Coronary artery (tissue), 2 donors: ENCODE measurements around the gene LPIN1.
A peak's percentile ranks its signal among the peaks of the same experiment; 100 is the strongest.

Experiments
- DNase-seq: peaks from one replicate; pipeline ENCODE4 v3.0.0-alpha.2; 2017; ENCODE audit warnings: low spot score
- H3K27ac ChIP-seq, 2 donors: fragments of 200-600 bp; sonication (generic); one replicate each; pipeline ENCODE4 v1.5.1; 2016 to 2019
- H3K4me3 ChIP-seq: fragments of 200-600 bp; sonication (generic); 2 replicates; pipeline ENCODE4 v1.5.1; 2016; ENCODE audit warnings: mild to moderate bottlenecking, moderate library complexity
- TF ChIP-seq, protein P1 (sequence below): fragments of 200-600 bp; sonication (generic); IDR thresholded peaks from one replicate; pipeline ENCODE4 v1.5.1; 2019; ENCODE audit warnings: antibody characterized with exemption

The LPIN1 gene

DNA sequence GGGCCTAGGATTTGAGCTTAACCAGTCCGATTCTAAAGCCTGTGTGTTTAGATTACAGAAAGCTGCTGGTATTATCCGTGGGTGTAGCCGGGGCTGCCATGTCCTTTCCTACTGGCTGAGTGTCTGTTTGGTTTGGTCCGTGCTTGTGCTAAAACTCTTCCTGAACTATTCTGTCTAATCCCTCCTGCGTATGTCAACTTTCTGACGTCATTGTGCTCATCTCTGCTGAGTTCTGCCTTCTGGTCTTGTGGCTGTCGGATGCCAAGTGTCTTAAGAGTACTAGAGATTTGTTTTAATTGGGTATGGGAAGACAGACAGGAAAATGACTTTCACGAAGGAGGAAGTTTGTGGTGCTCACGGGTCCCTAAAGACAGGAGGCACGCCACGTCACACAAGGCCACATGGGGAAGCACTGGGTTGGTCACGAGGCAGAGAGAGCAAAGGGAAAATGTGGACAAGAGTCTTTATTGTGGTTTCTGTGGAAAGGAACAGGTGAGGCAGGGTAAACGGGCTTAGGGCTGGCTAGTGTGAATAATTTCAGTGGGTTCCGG, 44.6 kb upstream of the LPIN1 start:
- H3K27ac ChIP-seq: peak overlapping the region in 1 of 2 donors; percentile 21
- TF ChIP-seq, protein P1, sequence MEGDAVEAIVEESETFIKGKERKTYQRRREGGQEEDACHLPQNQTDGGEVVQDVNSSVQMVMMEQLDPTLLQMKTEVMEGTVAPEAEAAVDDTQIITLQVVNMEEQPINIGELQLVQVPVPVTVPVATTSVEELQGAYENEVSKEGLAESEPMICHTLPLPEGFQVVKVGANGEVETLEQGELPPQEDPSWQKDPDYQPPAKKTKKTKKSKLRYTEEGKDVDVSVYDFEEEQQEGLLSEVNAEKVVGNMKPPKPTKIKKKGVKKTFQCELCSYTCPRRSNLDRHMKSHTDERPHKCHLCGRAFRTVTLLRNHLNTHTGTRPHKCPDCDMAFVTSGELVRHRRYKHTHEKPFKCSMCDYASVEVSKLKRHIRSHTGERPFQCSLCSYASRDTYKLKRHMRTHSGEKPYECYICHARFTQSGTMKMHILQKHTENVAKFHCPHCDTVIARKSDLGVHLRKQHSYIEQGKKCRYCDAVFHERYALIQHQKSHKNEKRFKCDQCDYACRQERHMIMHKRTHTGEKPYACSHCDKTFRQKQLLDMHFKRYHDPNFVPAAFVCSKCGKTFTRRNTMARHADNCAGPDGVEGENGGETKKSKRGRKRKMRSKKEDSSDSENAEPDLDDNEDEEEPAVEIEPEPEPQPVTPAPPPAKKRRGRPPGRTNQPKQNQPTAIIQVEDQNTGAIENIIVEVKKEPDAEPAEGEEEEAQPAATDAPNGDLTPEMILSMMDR: no peak
- no peak overlapping the region for H3K4me3 ChIP-seq
- DNase-seq: no peak

DNA sequence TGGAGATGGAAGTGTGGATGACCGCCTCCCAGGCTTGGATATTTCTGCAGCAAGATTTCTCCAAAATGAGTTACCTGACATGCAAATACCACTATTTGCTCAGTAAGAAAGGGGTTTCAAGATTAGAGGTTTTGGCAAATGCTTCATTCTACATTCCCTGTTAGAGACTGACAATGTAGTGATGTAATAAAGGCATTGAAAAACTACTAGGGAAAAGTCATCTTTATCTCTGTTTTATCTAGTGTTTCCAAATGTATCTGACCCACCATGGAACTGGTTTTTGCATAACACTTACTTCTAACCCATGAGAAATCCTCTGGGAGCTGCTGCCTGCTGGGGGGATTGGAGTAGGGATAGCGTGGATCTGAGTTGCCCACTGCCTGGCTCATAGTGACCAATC, 43.5 kb upstream of the LPIN1 start:
- TF ChIP-seq, protein P1: no peak
- H3K27ac ChIP-seq: no peak overlapping the region

DNA sequence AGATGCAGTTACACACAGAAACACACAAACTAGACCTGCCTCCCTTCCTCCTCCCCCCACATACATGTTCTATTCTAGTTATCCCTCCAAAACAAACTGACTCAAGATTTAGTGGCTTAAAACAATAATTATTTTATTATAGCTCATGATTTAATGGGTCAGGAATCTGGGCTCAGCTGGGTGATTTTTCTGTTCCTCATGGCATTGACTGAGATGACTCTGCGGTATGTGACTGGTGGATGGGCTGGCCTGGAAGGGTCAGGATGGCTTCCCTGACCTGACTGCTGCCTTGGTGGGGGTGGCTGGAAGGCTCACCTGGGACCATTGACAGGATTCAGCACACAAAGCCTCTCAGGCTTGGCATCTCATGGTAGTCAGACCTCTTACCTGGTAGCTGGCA, 42.7 kb upstream of the LPIN1 start:
- Histone ChIP-seq H3K4me3 (no peak overlapping the region), H3K27ac (no peak overlapping the region)
- DNase-seq: no peak
- TF ChIP-seq, protein P1: no peak

More for the DNA sequence above, 43.5 kb upstream of the LPIN1 start:
- DNase-seq: no peak
- no peak overlapping the region for H3K4me3 ChIP-seq

DNA sequence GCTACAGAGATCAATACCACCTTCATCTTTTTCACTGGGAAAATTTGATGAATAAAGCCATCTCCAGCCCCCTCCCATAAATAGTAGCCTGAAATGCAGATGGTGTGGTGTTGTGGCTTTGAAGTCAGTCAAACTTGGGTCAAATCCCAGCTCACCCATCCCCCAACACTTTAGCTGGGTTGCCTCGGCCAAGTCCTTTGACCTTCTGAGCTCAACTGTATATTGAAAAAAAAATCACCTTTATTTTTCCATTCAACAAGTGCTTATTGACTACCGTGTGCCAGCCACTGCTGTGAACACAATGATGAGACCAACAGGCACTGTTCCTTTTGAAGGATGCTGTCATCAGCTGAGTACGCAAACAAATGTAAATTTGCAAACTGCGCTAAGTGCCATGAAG, 41.4 kb upstream of the LPIN1 start:
- TF ChIP-seq, protein P1: no peak
- no peak overlapping the region for H3K4me3 ChIP-seq

DNA sequence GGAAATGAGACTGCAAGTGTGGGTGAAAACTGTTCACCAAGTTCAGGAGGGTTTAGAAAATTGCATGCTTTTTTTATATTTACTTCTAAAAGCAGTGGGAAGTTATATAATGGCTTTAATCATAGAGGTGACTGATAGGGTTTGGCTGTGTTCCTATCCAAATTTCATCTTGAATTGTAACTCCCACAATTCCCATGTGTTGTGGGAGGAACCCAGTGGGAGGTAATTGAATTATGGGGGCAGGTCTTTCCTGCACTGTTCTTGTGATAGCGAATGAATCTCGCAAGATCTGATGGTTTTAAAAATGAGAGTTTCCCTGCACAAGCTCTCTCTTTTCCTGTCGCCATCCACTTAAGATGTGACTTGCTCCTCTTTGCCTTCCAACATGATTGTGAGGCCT, 40.7 kb upstream of the LPIN1 start:
- no peak overlapping the region for H3K4me3 ChIP-seq
- TF ChIP-seq, protein P1: no peak
- no peak overlapping the region for H3K27ac ChIP-seq
- DNase-seq: no peak

More for the DNA sequence above, 41.4 kb upstream of the LPIN1 start:
- H3K27ac ChIP-seq: no peak overlapping the region
- no peak for DNase-seq

DNA sequence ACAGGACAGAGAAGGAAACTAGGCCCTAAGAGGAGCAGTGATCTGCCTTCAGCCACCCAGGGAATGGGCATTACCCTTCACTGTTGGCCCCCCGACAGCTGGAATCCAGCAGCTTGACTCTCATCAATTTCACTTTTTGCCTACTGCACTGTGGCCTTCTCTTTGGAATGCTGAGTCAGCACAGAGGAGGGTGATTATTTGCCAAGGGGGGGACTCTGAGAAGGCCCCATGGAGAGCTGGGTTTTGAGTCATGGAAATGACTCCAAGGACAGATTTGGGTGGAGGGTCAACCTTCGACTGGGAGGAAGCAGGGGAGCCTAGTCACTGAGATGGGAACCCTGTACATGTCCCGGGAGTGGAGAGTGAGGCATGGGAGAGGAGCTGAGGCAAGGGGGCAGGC, 38.3 kb upstream of the LPIN1 start:
- DNase-seq: no peak
- no peak overlapping the region for H3K4me3 ChIP-seq
- TF ChIP-seq, protein P1: no peak
- no peak overlapping the region for H3K27ac ChIP-seq

DNA sequence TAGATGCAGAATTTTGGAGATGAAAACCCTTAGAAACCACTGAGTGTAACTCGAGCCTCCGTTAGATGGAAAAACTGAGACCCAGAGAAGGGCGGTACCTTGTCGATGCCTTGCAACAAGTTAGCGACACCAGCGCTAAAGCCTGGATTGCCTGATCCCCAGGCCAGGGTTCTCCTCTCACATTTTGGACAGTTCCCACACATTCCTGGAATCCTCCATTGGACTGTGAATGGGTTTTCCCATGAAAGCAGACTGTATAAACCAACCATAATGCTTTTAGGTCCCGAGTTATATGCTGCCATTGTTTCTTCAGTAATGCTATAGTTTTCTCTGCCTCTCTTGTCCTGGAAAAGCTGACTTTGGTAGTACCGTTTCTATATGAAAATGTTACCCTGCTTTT, 37.1 kb upstream of the LPIN1 start:
- Histone ChIP-seq H3K4me3 (no peak overlapping the region), H3K27ac (no peak overlapping the region)
- no peak for DNase-seq
- TF ChIP-seq, protein P1: no peak
